H9 (cell line): Measurements from ENCODE around the gene PEX7. TPM values are rescaled to one million over a fixed set of nuclear protein-coding genes. Genes with fewer than 3 reads are reported as not detected.

ENCODE experiments used
- DNase-seq: peaks from one replicate; pipeline ENCODE4 v3.0.0-alpha.2; 2017
- H2AFZ ChIP-seq: one replicate; pipeline ENCODE4 v1.6.1; 2013; ENCODE audit warnings: mild to moderate bottlenecking, low read length, control low read depth, moderate library complexity
- H2AK5ac ChIP-seq: 2 replicates; pipeline ENCODE4 v1.6.1; 2013; ENCODE audit warnings: low read length, control low read depth, mixed read lengths; ENCODE audit not compliant: insufficient read length
- H2BK120ac ChIP-seq: one replicate; pipeline ENCODE4 v1.6.1; 2013; ENCODE audit warnings: low read depth, mild to moderate bottlenecking, low read length, control low read depth, inconsistent platforms; ENCODE audit not compliant: poor library complexity, severe bottlenecking
- H2BK12ac ChIP-seq: 2 replicates; pipeline ENCODE4 v1.6.1; 2013; ENCODE audit warnings: low read length, control low read depth, mixed read lengths, low read depth; ENCODE audit not compliant: insufficient read length
- H2BK15ac ChIP-seq: 2 replicates; pipeline ENCODE4 v1.6.1; 2013; ENCODE audit warnings: low read depth, low read length, control low read depth
- H2BK20ac ChIP-seq: one replicate; pipeline ENCODE4 v1.6.1; 2013; ENCODE audit warnings: low read depth, mild to moderate bottlenecking, low read length, control low read depth, inconsistent platforms; ENCODE audit not compliant: poor library complexity, severe bottlenecking
- H2BK5ac ChIP-seq: 2 replicates; pipeline ENCODE4 v1.6.1; 2013; ENCODE audit warnings: low read length, control low read depth, mixed read lengths; ENCODE audit not compliant: insufficient read length
- H3K14ac ChIP-seq: 2 replicates; pipeline ENCODE4 v1.6.1; 2013; ENCODE audit warnings: low read length, control low read depth; ENCODE audit not compliant: insufficient read depth
- H3K18ac ChIP-seq: 2 replicates; pipeline ENCODE4 v1.6.1; 2013; ENCODE audit warnings: low read depth, mild to moderate bottlenecking, mixed read lengths, low read length, control low read depth; ENCODE audit not compliant: insufficient read length
- H3K23ac ChIP-seq: 2 replicates; pipeline ENCODE4 v1.6.1; 2013; ENCODE audit warnings: low read length, control low read depth, mixed read lengths, low read depth; ENCODE audit not compliant: insufficient read length
- H3K23me2 ChIP-seq: 2 replicates; pipeline ENCODE4 v1.6.1; 2013; ENCODE audit warnings: low read depth, mild to moderate bottlenecking, mixed read lengths, low read length, control low read depth; ENCODE audit not compliant: insufficient read length, poor library complexity, severe bottlenecking
- H3K27ac ChIP-seq: 2 replicates; pipeline ENCODE4 v1.5.1; 2013; ENCODE audit warnings: low read length, control low read depth, mixed read lengths, low read depth; ENCODE audit not compliant: insufficient read length
- H3K27me3 ChIP-seq: 2 replicates; pipeline ENCODE4 v1.6.1; 2013; ENCODE audit warnings: low read length, control low read depth, inconsistent platforms; ENCODE audit not compliant: insufficient read depth
- H3K4ac ChIP-seq: 2 replicates; pipeline ENCODE4 v1.6.1; 2013; ENCODE audit warnings: low read depth, mild to moderate bottlenecking, control low read depth, inconsistent platforms, low read length, moderate library complexity
- H3K4me1 ChIP-seq: 2 replicates; pipeline ENCODE4 v1.6.1; 2013; ENCODE audit warnings: low read length, control low read depth, inconsistent platforms; ENCODE audit not compliant: insufficient read depth
- H3K4me2 ChIP-seq: 2 replicates; pipeline ENCODE4 v1.6.1; 2013; ENCODE audit warnings: low read length, control low read depth, mixed read lengths; ENCODE audit not compliant: insufficient read length, insufficient read depth
- H3K56ac ChIP-seq: 2 replicates; pipeline ENCODE4 v1.6.1; 2013; ENCODE audit warnings: low read depth, mild to moderate bottlenecking, mixed read lengths, low read length, control low read depth; ENCODE audit not compliant: insufficient read length
- H3K79me1 ChIP-seq: 2 replicates; pipeline ENCODE4 v1.6.1; 2013; ENCODE audit warnings: low read depth, mild to moderate bottlenecking, moderate library complexity, low read length, control low read depth, inconsistent platforms; ENCODE audit not compliant: insufficient read depth, poor library complexity, severe bottlenecking
- H3K79me2 ChIP-seq: 2 replicates; pipeline ENCODE4 v1.6.1; 2013; ENCODE audit warnings: low read length, control low read depth, inconsistent platforms; ENCODE audit not compliant: insufficient read depth
- H3K9ac ChIP-seq: 2 replicates; pipeline ENCODE4 v1.6.1; 2013; ENCODE audit warnings: low read length, control low read depth, mixed read lengths; ENCODE audit not compliant: insufficient read length; ENCODE audit errors: extremely low read depth
- H3K9me3 ChIP-seq: one replicate; pipeline ENCODE4 v1.6.1; 2013; ENCODE audit warnings: low read depth, low read length, inconsistent platforms; ENCODE audit not compliant: control insufficient read depth
- H3T11ph ChIP-seq: one replicate; pipeline ENCODE4 v1.6.1; 2013; ENCODE audit warnings: mild to moderate bottlenecking, low read length, control low read depth, inconsistent platforms
- H4K20me1 ChIP-seq: one replicate; pipeline ENCODE4 v1.6.1; 2013; ENCODE audit not compliant: control insufficient read depth, insufficient read length, insufficient read depth
- H4K5ac ChIP-seq: 2 replicates; pipeline ENCODE4 v1.6.1; 2013; ENCODE audit warnings: low read depth, mild to moderate bottlenecking, mixed read lengths, low read length, control low read depth; ENCODE audit not compliant: insufficient read length
- H4K8ac ChIP-seq: replicated peaks from 2 replicates; pipeline ENCODE4 v1.6.1; 2013; ENCODE audit warnings: low read length, control low read depth, mixed read lengths, low read depth; ENCODE audit not compliant: insufficient read length
- H4K91ac ChIP-seq: 2 replicates; pipeline ENCODE4 v1.6.1; 2013; ENCODE audit warnings: low read depth, mild to moderate bottlenecking, moderate library complexity, mixed read lengths, low read length, control low read depth; ENCODE audit not compliant: insufficient read length
- H3K27ac Mint-ChIP-seq, 3 experiments: 2 replicates in 2 of 3; 3 replicates in 1 of 3; pipeline ENCODE4 v1.8.0; 2020 to 2021; ENCODE audit warnings: mixed read lengths in 3 of 3, mild to moderate bottlenecking in 1 of 3, moderate library complexity in 1 of 3
- H3K27me3 Mint-ChIP-seq: 2 replicates; pipeline ENCODE4 v1.8.0; 2021; ENCODE audit warnings: low read depth, mild to moderate bottlenecking, moderate library complexity, mixed read lengths
- H3K36me3 Mint-ChIP-seq, 3 experiments: 2 replicates in 2 of 3; 3 replicates in 1 of 3; pipeline ENCODE4 v1.8.0; 2020 to 2021; ENCODE audit warnings: low read depth in 3 of 3, mixed read lengths in 3 of 3; ENCODE audit not compliant: insufficient read depth in 1 of 3
- H3K4me1 Mint-ChIP-seq, 2 experiments: 2 replicates each; pipeline ENCODE4 v1.8.0; 2020; ENCODE audit warnings: mixed read lengths in 2 of 2
- H3K4me3 Mint-ChIP-seq, 2 experiments: 2 replicates in 1 of 2; 3 replicates in 1 of 2; pipeline ENCODE4 v1.8.0; 2020 to 2021; ENCODE audit warnings: mild to moderate bottlenecking in 2 of 2, mixed read lengths in 2 of 2, moderate library complexity in 1 of 2
- H3K9me3 Mint-ChIP-seq, 2 experiments: 2 replicates in 1 of 2; 3 replicates in 1 of 2; pipeline ENCODE4 v1.8.0; 2020; ENCODE audit warnings: mild to moderate bottlenecking in 2 of 2, mixed read lengths in 2 of 2, moderate library complexity in 1 of 2
- CTCF ChIP-seq: fragments of 200-600 bp; sonication (generic); conservative IDR thresholded peaks from 3 replicates; pipeline ENCODE4 v1.8.0; 2021; ENCODE audit warnings: antibody characterized with exemption, mild to moderate bottlenecking
- WGBS: extraction: QIAGEN DNeasy Blood & Tissue Kit; methylation state at CpG from one replicate; pipeline ENCODE4 v1.1.7; 2013; ENCODE audit warnings: missing lambda C conversion rate, low lambda C conversion rate, mixed read lengths; ENCODE audit not compliant: insufficient read length; ENCODE audit errors: extremely low coverage; 5-methylcytosine and 5-hydroxymethylcytosine counted together
- total RNA-seq: library from RNA; stranded (reverse); gene quantifications from 2 replicates; pipeline ENCODE4 v1.2.1, GENCODE V29; 2021

PEX7 gene
- total RNA-seq, 1 experiment from 2014 or later = 8.4 TPM

GRCh38 chr6:136777651-136778050, 44.7 kb upstream of the PEX7 start:
- Mint-ChIP-seq H3K27ac (no peak overlapping the region), H3K9me3 (no peaks in the 10 kb centered on the region), H3K4me3 (no peak overlapping the region), H3K4me1 (peaks cover 7 to 12% of the 10 kb centered on the region in 2 experiments), H3K36me3 (no peaks in the 10 kb centered on the region; a peak in 1 of 7 replicates), H3K27me3 (no peaks in the 10 kb centered on the region; the same call in 1 of the 2 replicates)
- Histone ChIP-seq H3K4me1 (no peaks in the 10 kb centered on the region), H3T11ph (no peak overlapping the region), H3K4me2 (no peak overlapping the region), H2BK15ac (no peak overlapping the region), H2BK120ac (no peak overlapping the region), H2BK20ac (no peak overlapping the region), H3K79me1 (no peaks in the 10 kb centered on the region), H3K9ac (no peak overlapping the region), H3K4ac (no peak overlapping the region), H4K8ac (no peak overlapping the region), H3K56ac (no peak overlapping the region), H4K20me1 (no peaks in the 10 kb centered on the region), H3K14ac (no peak overlapping the region), H2AFZ (no peak overlapping the region), H3K79me2 (no peaks in the 10 kb centered on the region), H2AK5ac (no peak overlapping the region), H2BK5ac (no peak overlapping the region), H3K9me3 (no peaks in the 10 kb centered on the region), H3K23ac (no peak overlapping the region), H2BK12ac (no peak overlapping the region), H4K5ac (no peak overlapping the region), H4K91ac (no peak overlapping the region), H3K18ac (no peak overlapping the region), H3K27me3 (no peaks in the 10 kb centered on the region), H3K27ac (no peak overlapping the region), H3K23me2 (no peaks in the 10 kb centered on the region)
- no peak for TF ChIP-seq CTCF
- WGBS = no CpG with 5 or more reads among the region's 3 CpGs
- no peak for DNase-seq
